GM21381 (cell line): ENCODE data around the gene NSUN6.
"Not testable (repeated sequence)": the region's sequence is repeated elsewhere in the genome, so short reads cannot be mapped to it uniquely, and the experiment has no call there.

ENCODE experiments used
- ATAC-seq: cut with Tn5 transposase; IDR thresholded peaks from one replicate; pipeline ENCODE4 v1.9.1; 2021; ENCODE audit warnings: mild to moderate bottlenecking, moderate library complexity; ENCODE audit not compliant: unreplicated experiment

Gene NSUN6

DNA sequence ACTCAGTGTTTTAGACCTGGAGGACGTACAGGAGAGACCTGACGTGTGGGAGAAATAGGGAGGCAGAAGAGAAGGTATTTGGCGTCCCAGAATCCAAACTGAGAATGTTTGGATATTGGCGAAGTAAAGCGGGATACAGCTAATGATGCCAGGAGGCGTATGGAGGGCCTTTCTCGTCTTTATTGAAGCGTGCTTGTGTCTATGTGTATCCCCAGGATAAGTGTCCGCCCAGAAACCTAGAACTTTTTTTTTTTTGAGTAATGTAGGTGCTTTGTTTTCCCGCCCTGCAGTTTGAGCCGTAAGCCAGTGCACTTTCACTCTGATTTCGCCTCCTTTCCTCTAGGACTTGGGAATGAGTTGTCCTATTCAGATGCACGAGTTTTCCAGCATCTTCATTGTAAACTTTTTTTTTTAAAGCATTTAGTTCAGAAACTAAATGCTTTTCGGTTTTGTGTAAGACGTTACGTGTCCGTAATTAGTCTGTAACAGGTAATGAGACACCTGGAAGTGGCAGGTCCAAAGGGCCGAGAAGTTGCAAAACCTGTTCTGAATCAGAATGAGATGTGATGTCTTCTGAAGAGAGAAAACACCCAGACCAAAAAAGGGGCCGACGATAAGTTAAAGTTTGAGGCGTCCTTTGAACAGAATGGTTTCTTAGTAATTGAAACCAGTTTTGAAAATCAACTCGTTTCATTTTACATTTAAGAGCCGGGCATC, 8.6 kb upstream of the NSUN6 start:
- ATAC-seq, result peak; percentile 13

DNA sequence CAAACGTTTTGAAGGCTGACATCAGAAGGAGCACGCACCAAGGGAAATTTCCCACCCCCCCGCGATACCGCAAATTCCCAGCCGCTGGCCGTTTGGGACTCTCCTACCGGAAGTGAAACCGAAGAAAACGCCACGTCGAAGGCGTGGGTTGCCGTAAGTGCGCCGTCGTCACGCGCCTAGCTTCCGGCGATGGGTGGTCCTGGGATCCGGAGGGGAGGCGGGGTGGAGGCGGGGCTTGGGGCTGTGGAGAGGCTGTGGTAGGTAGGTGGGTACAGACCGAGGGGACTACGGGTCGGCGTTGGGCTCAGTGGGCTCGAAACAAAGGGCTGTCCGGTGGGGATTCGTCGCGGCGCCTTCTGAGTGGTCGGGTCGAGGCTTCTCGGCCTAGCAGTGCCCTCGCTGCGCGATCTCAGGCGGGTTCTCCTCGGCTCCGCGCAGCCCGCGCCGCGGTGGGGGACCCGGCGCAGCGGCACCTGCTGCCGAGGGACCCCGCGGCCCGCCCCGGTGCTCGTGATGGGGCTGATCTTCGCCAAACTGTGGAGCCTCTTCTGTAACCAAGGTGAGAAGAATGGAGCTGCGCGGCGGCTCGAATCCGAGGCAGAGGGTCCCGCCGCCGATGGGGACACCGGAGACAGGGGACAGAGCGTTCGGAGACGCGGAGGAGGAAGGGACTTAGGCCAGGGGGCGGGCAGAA, 7.9 kb upstream of the NSUN6 start, which contains the start of gene ARL5B:
Gene ARL5B (plus strand): TSS at position 307 of the 694 bp plus-strand sequence. CDS start 207 bp downstream, at position 514.
- ATAC-seq, result peak; percentile 90

DNA sequence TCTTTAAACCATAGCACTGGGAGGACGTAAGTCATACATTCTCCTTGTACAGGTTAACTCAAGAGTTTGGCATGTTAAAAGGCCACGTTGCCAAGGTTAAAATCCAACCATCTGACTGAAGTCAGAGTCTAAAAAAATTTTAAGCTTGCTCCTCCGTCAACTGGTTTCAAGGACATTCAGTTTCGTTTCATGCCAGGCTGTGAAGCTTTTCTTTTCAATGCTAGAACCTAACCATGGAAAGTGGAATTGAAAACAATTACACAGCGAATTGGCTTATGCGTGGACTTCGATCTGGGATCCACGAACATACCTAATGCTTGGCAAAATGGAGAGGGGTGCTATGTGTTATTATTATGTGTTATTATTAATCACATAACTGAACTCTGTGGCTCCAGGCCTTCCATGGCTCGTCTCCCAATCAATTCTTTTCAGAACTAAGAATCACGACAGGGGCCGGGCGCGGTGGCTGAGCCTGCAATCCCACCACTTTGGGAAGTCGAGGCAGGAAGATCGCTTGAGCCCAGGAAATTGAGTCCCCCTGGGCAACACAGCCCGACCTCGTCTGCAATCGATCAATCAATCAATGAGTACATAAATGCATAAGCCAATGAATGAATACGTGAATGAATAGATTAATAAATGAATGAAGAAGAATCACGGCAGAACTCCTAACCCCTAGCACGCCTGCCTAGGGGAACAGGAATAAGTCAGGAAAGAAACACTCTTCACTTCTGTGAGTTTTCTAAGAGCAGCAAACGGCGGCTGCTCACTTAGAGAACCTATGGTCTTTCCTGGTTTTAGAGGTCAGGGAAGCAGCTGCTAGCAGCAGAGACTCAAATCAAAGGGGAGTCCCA, 7.1 kb upstream of the NSUN6 start:
- peak; percentile 3 for ATAC-seq

DNA sequence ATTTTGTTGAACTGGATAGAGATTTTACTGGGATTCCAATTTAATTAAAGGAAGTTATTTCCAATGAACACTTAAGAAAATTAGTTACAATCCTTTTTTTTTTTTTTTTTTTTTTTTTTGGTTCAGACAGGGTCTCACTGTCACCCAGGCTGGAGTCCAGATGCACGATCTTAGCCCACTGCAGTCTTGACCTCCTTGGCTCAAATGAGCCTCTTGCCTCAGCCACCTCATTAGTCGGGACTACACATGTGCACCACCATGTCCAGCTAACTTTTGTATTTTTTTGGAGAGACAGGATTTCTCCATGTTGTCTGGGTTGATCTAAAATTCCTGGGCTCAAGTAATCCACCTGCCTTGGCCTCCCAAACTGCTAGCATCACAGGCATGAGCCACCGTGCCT, 5.3 kb upstream of the NSUN6 start:
- no peak for ATAC-seq

DNA sequence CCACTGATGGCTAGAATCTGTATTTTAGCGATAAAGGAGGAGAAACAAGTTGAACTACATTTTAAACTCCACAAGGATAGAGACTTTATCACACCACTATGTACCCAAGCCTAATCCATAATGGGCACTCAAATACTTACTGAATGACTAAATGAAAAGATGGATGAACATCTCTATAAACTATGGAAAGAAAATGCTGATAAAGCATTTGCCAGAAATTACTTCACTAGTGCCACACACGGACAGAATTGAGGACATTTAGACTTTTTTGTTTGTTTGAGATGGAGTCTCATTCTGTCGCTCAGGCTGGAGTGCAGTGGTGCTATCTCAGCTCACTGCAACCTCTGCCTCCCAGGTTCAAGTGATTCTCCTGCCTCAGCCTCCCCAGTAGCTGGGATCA, 1.7 kb upstream of the NSUN6 start:
- ATAC-seq, result no peak

DNA sequence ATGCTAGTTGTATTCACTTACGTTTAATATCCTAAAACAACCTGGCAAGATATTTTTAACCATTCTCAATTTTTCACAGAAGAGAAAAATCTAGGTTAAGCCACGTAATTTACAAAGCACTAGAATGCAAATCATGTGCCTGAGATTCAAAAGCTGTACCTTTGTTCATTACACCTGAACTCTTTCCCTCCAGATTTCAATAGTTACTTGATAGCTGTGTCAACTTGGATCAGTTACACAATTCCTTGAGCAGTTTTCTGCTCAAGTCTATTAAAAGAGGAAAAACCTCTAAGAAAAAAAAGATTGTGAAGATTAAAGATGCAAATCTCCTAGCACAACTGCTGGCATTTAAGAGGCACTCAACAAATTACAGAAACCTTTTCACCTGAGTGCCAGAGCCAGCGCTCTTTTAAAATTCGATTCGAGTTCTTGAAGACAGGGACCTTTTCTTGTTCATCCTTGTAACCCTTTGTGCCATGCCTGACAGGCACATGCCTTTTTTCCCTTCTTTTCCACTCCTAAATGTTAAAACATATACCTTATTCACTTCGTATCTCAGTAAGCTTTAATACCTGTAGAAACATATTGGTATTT, 886 bp downstream of the NSUN6 start:
- no peak for ATAC-seq

DNA sequence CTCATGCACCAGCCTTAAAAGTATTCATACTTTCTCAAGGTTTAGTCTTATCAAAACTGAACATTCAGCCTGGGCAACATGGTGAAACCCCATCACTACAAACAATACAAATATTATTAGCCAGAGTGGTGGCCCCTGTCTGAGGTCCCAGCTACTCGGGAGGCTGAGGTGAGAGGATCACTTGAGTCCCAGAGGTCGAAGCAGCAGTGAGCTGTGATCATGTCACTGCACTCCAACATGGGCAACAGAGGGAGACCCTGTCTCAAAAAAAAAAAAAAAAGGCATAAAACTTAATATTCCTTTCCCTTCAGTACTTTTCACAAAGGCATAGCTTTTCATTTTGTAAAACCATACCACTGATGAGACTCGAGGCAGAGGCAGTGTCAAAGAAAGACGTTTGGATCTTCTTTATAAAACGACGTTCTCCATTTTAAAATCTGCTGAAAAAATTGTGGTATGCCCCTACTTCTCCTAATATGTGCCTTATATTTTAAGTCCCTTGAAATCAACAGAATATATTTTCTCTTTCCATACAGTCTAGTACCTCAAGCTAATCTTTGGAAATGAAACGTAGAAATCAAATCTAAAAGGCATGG, 1.9 kb downstream of the NSUN6 start:
- ATAC-seq, result no peak

DNA sequence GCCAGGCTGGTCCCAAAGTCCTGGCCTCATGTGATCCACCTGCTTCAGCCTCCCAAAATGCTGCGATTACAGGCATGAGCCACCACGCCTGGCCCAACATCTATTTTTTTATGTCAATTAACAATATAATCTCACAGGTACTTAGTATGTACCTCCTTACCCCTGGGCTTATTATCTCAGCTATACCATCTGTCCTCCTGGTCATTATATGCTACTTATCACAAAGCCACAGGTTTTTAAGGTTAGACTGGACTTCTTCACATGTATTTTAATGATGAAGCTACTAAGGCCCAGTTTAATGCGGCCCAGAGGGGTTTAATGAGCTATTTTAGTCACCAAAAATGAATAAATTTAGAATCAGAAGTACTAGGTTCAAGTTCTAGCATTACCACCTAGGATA, 3.4 kb downstream of the NSUN6 start:
- no peak for ATAC-seq

DNA sequence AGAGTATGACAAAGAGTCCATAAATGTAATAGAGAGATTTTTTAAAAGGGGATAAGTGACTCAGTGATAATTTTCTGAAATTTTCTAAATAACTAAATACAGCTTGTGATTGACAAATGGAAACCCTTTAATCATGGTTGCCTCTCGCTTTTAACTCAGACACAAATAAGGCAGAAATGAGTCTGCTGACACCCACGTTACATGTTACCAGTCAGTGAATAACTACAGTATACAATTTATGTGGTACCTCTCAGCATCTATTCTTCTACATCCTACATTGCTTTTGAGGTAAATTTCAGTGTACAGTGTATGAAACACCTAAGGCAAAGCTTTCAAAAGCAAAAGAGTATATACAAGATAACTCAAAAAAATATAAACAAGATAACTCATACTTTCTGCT, 4.2 kb downstream of the NSUN6 start:
- no peak for ATAC-seq

DNA sequence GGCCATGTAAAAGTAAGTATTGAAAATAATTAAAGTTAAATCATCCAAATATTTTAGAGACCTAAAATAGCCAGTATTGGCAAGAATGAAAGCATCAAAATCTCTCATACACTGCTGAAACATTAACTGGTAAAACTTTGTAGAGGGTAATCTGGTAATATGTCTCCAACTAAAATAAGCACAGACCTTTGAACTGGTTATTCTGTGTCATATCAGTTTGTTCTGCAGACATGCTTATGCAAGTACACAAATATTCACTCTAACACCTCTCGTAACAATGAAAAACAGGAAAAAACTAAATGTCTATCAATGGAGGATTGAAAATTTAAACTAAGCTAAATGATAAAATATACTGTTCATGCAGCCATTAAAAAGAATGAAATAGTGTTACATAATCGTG, 11.7 kb downstream of the NSUN6 start:
- ATAC-seq, result not testable (repeated sequence)

DNA sequence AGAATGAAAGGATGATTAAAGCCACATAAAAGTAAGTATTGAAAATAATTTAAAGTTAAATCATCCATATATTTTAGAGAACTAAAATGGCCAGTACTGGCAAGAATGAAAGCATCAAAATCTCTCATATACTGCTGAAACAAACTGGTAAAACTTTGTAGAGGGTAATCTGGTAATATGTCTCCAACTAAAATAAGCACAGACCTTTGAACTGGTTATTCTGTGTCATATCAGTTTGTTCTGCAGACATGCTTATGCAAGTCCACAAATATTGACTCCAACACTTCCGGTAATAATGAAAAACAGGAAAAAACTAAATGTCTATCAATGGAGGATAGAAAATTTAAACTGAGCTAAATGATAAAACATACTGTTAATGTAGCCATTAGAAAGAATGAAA, 14.0 kb downstream of the NSUN6 start:
- ATAC-seq, result not testable (repeated sequence)

DNA sequence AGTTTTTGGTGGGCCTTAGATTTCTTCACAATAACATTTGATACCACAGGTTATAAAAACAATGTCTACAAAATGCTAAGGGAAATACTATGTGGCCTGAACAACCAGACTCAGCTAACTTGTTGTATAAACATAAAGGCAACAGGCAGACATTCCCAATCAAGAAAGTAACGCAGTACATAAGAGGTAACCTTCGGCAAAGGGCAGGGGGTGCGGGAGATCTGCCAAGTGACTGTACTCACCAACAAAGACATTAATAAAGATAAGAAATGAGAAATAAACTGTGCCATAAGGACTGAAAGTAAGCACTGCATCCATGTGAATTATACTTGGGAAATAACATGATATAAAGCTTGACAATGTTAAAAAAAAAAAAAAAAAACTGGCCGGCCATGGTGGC, 15.4 kb downstream of the NSUN6 start:
- no peak for ATAC-seq

DNA sequence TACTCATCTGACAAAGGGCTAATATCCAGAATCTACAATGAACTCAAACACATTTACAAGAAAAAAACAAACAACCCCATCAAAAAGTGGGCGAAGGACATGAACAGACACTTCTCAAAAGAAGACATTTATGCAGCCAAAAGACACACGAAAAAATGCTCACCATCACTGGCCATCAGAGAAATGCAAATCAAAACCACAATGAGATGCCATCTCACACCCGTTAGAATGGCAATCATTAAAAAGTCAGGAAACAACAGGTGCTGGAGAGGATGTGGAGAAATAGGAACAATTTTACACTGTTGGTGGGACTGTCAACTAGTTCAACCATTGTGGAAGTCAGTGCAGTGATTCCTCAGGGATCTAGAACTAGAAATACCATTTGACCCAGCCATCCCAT, 18.9 kb downstream of the NSUN6 start:
- not testable (repeated sequence) for ATAC-seq

DNA sequence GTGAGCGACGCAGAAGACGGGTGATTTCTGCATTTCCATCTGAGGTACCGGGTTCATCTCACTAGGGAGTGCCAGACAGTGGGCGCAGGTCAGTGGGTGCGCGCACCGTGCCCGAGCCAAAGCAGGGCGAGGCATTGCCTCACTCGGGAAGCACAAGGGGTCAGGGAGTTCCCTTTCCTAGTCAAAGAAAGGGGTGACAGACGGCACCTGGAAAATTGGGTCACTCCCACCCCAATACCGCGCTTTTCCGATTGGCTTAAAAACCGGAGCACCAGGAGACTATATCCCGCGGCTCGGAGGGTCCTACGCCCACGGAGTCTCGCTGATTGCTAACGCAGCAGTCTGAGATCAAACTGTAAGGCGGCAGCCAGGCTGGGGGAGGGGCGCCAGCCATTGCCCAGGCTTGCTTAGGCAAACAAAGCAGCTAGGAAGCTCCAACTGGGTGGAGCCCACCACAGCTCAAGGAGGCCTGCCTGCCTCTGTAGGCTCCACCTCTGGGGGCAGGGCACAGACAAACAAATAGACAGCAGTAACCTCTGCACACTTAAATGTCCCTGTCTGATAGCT, 23.9 kb downstream of the NSUN6 start:
- ATAC-seq, result not testable (repeated sequence)

DNA sequence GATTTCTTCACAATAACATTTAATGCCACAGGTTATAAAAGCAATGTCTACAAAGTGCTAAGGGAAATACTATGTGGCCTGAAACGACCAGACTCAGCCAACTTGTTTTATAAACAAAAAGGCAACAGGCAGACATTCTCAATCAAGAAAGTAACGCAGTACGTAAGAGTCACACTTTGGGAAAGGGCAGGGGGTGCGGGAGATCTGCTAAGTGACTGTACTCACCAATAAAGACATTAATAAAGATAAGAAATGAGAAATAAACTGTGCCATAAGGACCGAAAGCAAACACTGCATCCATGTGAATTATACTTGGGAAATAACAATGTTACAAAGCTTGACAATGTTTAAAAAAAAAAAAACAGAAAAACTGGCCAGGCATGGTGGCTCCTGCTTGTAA, 25.5 kb downstream of the NSUN6 start:
- ATAC-seq, result no peak

DNA sequence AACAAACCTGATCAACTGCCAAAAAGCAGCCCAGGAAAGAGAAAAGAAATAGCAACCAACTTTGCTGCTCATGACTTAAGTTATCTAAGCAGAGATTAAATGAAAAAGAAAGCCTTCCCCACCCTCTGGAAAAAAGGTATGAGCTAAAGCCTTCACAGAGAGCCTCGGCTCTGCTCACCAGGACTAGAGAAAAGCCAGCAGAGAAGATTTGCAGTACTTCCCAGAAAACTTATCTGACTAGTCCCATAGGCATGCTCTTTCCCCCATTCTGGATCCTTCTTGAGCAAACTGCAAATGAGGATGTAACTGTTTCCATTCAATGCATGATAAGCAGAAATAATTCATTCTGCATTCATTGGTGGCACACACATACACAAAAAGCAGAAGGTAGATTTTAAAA, 27.7 kb downstream of the NSUN6 start:
- ATAC-seq, result not testable (repeated sequence)

DNA sequence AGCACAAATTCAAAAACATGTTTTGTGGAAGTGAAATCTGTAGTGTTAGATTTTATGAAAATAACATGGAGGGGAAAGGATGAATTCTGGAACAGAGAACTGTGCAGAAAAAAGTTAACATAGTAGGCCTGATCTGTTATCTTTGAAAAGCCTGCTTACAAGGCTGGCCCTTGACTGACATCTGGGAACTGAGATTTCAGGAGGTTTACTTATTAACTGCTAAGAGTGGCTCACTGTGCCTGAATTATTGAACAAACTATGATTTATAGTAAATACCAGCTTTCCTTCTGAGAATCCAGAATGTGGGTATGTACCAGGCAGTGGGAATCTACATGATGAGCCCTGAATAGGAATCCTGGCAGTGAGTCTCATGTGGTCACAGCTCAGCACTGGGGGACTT, 30.5 kb downstream of the NSUN6 start:
- no peak for ATAC-seq

DNA sequence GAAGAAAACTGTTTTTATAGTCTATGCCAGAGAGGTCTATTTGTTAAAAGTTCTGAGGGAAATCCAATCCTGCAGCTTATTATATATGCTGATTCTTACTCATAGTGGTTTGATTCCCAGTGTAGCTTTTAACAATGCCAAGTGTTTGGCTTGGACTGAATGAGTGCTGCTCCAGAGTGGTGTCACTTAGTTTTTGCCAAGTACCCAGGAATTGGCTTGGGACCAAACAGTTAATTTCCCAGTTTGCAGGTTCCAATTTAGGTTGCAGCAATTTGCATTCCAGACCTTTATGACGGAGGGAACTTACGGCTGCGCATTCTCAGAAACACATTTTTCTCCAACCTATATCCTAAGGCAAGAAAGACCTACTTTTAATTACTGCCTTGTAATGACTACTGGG, 32.4 kb downstream of the NSUN6 start:
- no peak for ATAC-seq

DNA sequence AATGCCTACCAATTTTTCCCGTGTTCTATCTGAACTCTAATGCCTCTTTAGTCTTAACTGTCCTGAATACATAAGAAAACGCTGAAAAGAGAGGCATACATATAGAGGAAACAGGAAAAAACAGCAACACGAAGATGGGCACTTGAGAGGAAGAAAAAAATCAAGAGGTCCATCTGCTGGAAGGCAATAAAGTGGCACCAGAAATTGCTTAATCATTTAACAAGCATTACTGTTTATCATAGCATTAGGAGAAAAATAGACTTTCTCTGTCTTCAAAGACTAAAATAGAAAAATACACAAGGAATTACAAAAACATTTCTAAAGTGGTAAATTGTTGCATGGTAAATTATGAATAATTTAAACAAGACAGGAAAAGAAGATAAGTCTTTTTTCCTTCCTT, 35.0 kb downstream of the NSUN6 start:
- ATAC-seq, result no peak

DNA sequence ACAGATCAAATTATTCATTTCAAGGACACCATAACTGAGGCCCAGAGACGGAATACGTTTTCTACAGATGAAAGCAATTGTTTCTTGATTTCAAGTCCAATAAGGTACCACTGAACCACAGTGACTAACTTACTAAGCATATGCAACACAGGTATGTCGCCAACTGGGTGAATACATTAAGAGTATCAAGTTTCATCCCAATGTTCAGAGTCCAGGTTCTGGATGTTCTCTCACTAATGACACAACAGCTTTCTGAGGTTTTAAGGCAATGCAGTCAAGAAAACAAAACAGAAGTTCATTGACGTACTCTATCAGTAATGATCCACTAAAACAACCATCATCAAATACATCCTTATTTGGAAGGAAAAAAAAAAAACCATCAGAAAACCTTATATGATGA, 35.8 kb downstream of the NSUN6 start:
- no peak for ATAC-seq

DNA sequence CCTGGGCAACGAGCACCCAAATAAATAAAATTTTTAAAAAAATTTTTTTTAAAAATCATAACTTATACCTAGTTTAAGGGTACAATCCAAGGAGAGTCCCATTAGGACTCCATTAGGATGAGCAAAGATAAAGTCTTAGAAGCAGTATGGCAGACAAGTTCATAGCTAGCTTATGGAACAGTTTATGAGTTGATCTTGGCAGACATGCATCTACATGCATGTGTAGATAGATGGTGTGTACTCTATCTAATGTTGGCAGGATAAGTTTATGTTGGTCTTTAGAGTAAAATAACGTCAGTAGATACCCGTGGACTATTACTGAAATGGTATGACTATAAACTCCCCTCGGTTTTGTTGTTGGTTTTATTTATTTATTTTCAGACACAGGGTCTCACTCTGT, 40.2 kb downstream of the NSUN6 start:
- no peak for ATAC-seq
